ENCODE results near the gene CRMP1. TPM values are rescaled to one million over a fixed set of nuclear protein-coding genes. Genes with fewer than 3 reads are reported as not detected.

CRMP1 gene
- total RNA-seq, 1 donor from 2014 or later, result 15.4 TPM

DNA sequence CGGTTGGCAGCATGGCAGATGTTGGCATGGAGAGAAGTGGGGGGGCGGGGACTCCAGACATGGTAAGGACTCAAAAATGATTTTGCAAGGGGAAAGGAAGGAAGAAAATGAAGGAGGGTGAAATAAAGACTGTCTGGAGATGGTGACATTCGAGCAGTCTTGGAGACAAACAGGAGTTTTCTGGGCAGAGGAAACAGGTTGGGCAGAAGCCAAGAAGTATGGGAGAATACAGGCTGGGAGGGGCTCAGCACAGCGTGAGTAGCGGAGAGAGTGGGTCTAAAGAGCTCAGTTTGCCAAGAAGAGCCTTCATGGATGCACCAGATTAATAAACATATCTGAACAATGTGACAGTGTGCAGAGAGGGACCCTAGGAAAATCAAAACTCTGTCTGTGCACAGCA lies 13.3 kb upstream of the CRMP1 start:
- TF ChIP-seq, protein P1, sequence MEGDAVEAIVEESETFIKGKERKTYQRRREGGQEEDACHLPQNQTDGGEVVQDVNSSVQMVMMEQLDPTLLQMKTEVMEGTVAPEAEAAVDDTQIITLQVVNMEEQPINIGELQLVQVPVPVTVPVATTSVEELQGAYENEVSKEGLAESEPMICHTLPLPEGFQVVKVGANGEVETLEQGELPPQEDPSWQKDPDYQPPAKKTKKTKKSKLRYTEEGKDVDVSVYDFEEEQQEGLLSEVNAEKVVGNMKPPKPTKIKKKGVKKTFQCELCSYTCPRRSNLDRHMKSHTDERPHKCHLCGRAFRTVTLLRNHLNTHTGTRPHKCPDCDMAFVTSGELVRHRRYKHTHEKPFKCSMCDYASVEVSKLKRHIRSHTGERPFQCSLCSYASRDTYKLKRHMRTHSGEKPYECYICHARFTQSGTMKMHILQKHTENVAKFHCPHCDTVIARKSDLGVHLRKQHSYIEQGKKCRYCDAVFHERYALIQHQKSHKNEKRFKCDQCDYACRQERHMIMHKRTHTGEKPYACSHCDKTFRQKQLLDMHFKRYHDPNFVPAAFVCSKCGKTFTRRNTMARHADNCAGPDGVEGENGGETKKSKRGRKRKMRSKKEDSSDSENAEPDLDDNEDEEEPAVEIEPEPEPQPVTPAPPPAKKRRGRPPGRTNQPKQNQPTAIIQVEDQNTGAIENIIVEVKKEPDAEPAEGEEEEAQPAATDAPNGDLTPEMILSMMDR (IDR thresholded peaks at IDR 0.05; ENCODE audit: insufficient read depth, low read length, poor library complexity, severe bottlenecking), result no peak
- DNase-seq (ENCODE audit: low read depth), result no peak
- peaks cover 2% of the 10 kb centered on the region for H3K27me3 ChIP-seq (ENCODE audit: control insufficient read depth, insufficient read depth, low read length)

DNA sequence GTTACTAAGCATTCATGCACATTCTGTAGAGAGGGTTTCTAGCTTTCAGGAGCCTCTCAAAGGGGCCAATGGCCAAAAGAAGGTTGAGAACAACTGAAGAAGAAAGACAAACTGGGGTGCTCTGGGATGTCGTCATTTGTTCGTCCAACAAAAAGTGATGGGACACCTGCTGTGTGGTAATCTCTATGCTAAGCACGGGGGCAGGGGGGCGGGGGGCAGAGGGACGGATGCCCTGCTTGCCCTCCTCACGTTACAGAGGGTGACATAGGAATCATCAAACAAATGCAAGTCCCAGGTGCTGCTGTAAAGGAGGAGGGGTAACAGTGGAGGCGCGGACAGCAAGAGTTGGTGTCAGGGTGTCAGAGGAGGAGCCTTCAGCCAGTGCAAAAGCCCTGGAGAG lies 12.8 kb upstream of the CRMP1 start:
- Histone ChIP-seq H3K27me3 (ENCODE audit: control insufficient read depth, insufficient read depth, low read length) (peaks cover 3% of the 10 kb centered on the region), H3K4me3 (ENCODE audit: low read depth, low read length) (no peak overlapping the region), H3K36me3 (ENCODE audit: control insufficient read depth, insufficient read depth, low read length) (no peaks in the 10 kb centered on the region)
- TF ChIP-seq, protein P1 (IDR thresholded peaks at IDR 0.05; ENCODE audit: insufficient read depth, low read length, poor library complexity, severe bottlenecking), result no peak
- no peak for DNase-seq (ENCODE audit: low read depth)

More for the DNA sequence above, 13.3 kb upstream of the CRMP1 start:
- Histone ChIP-seq H3K36me3 (ENCODE audit: control insufficient read depth, insufficient read depth, low read length) (no peaks in the 10 kb centered on the region), H3K4me3 (ENCODE audit: low read depth, low read length) (no peak overlapping the region)

DNA sequence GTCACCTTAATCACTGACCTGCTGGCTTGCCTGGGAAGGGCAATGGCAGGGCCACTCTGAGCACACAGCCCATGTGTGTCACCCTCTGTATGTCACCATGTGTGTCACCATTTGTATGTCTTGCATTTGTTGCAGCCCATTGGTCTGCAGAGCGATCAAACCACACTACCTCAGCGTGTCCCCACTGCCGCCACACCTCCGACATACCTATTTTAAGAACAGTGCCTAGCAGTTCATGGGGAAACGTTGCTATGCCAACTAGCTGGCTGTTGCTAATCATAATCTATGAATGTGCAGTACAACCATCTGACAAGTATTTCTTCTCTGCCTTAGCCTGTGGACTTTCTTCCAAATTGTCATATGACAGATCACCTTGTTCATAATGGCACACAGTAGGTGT lies 8.0 kb upstream of the CRMP1 start:
- DNase-seq (ENCODE audit: low read depth), result no peak
- H3K4me3 ChIP-seq (ENCODE audit: low read depth, low read length), result no peak overlapping the region
- peaks cover 15% of the 10 kb centered on the region for H3K27me3 ChIP-seq (ENCODE audit: control insufficient read depth, insufficient read depth, low read length)
- H3K36me3 ChIP-seq (ENCODE audit: control insufficient read depth, insufficient read depth, low read length), result no peaks in the 10 kb centered on the region
- TF ChIP-seq, protein P1 (IDR thresholded peaks at IDR 0.05; ENCODE audit: insufficient read depth, low read length, poor library complexity, severe bottlenecking), result no peak

DNA sequence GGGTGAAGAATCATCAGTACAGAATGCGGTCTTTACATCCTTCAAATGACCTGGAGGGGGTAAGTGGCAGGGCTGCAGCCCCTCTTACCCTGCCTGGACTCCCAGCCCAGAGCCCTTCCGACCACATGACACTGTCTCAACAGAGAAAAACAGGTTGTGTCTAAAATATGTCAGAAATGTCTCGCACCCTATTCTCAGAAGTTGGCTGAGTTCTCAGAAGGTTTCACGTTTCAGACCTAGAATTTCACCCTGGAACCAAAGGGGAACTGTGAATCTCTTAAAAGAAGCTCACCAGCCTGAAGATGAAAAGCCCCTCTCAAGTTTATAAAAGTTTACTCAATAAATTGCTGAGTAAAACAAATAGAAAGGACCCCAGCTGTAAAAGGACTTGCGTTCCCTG lies 7.0 kb upstream of the CRMP1 start:
- H3K4me3 ChIP-seq (ENCODE audit: low read depth, low read length), result no peak overlapping the region
- peaks cover 16% of the 10 kb centered on the region for H3K27me3 ChIP-seq (ENCODE audit: control insufficient read depth, insufficient read depth, low read length)
- H3K36me3 ChIP-seq (ENCODE audit: control insufficient read depth, insufficient read depth, low read length), result no peaks in the 10 kb centered on the region
- TF ChIP-seq, protein P1 (IDR thresholded peaks at IDR 0.05; ENCODE audit: insufficient read depth, low read length, poor library complexity, severe bottlenecking), result no peak
- DNase-seq (ENCODE audit: low read depth), result no peak

DNA sequence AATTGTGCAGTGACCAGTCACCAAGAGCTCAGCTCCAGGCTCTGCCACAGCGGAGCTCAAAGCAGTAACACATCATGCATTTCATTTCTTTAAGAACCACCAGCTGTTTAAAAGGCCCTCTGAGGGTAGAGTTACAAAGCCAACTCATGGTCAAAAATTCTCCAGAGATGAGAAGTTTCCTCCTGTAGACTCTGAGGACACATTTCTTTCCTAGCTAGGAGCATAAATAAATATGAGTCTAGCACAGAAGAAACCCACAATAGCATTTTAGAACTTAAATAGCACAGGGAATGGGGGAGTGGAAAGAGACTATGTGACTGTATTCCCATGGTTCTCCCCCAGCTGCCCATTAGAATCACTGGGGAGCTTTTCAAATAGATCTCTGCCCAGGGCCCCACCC lies 6.5 kb upstream of the CRMP1 start:
- Histone ChIP-seq H3K4me3 (ENCODE audit: low read depth, low read length) (no peak overlapping the region), H3K36me3 (ENCODE audit: control insufficient read depth, insufficient read depth, low read length) (no peaks in the 10 kb centered on the region), H3K27me3 (ENCODE audit: control insufficient read depth, insufficient read depth, low read length) (peaks cover 21% of the 10 kb centered on the region)
- TF ChIP-seq, protein P1 (IDR thresholded peaks at IDR 0.05; ENCODE audit: insufficient read depth, low read length, poor library complexity, severe bottlenecking), result no peak
- DNase-seq (ENCODE audit: low read depth), result no peak

DNA sequence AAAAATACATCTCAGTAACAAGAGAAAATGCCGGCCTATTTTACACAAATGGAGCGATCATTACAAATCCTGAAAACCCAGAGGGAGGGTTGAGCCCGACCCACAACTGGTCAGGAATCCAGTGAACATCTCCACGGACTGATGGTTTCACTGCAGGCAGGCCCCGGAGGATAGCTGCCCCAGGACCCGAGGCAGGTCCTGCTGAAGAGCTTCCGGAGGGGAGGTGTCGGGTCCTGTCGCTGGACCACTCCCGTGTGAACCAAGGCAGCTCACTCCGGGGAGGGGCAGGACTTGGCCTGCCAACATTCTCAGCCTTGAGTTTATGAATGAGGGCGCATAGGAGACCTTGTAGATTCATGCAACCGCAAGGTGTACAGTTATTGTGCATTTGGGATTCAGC lies 4.8 kb upstream of the CRMP1 start:
- no peak for DNase-seq (ENCODE audit: low read depth)
- Histone ChIP-seq H3K4me3 (ENCODE audit: low read depth, low read length) (no peak overlapping the region), H3K27me3 (ENCODE audit: control insufficient read depth, insufficient read depth, low read length) (peaks cover 34% of the 10 kb centered on the region), H3K36me3 (ENCODE audit: control insufficient read depth, insufficient read depth, low read length) (no peaks in the 10 kb centered on the region)
- TF ChIP-seq, protein P1 (IDR thresholded peaks at IDR 0.05; ENCODE audit: insufficient read depth, low read length, poor library complexity, severe bottlenecking), result no peak
